ENCODE data around the gene SPINK13.
"Not testable (repeated sequence)": the region's sequence is repeated elsewhere in the genome, so short reads cannot be mapped to it uniquely, and the experiment has no call there.

Gene SPINK13

DNA sequence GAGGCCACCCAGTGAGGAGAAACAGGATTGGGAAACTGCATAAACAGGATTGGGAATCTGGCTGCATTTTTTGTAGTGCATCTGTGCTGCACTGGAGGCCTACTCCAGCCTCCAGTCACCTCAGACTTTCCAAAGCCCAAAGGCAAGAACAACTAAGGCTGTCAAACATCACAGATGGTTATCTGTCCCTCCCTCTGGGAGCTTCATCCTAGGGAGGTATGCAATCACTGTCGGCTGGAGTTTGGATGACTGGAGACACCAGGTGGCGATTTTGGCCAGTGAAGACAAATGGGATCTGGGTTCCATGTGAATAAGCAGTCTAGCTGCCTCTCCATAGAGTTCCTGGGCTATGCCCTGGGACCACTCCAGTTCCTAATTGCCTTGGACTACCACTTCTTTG, 9.3 kb upstream of the SPINK13 start:
- Histone ChIP-seq H3K27me3 (ENCODE audit: insufficient read depth, poor library complexity, severe bottlenecking) (no peaks in the 10 kb centered on the region), H3K36me3 (ENCODE audit: low read depth) (no peaks in the 10 kb centered on the region), H3K4me1 (ENCODE audit: insufficient read depth, poor library complexity, severe bottlenecking) (no peaks in the 10 kb centered on the region), H3K27ac (ENCODE audit: poor library complexity, severe bottlenecking) (no peak overlapping the region), H3K4me3 (ENCODE audit: severe bottlenecking) (no peak overlapping the region), H3K9me3 (ENCODE audit: severe bottlenecking) (no peaks in the 10 kb centered on the region)
- TF ChIP-seq, protein P1, sequence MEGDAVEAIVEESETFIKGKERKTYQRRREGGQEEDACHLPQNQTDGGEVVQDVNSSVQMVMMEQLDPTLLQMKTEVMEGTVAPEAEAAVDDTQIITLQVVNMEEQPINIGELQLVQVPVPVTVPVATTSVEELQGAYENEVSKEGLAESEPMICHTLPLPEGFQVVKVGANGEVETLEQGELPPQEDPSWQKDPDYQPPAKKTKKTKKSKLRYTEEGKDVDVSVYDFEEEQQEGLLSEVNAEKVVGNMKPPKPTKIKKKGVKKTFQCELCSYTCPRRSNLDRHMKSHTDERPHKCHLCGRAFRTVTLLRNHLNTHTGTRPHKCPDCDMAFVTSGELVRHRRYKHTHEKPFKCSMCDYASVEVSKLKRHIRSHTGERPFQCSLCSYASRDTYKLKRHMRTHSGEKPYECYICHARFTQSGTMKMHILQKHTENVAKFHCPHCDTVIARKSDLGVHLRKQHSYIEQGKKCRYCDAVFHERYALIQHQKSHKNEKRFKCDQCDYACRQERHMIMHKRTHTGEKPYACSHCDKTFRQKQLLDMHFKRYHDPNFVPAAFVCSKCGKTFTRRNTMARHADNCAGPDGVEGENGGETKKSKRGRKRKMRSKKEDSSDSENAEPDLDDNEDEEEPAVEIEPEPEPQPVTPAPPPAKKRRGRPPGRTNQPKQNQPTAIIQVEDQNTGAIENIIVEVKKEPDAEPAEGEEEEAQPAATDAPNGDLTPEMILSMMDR (IDR thresholded peaks at IDR 0.05; ENCODE audit: poor library complexity, severe bottlenecking) = no peak
- DNase-seq (ENCODE audit: low spot score) (no peak), ATAC-seq (ENCODE audit: low read depth) (no peak)

DNA sequence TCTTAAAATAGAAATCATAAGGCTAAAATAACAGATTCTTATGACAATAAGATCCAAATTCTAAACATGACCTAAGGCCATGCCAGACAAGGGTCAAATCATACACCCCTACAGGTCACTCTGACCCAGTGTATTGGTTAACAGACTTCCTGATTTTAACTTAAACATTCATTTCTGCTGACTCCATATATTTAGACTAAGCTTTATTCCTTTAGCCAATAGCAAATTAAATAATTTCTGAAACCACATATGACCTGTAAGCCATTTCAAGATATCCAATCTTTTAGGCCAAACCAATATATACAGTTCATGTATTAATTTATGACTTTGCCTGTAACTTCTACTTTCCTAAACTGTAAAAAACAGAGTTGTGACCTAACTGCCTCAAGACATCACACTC, 7.4 kb upstream of the SPINK13 start:
- Histone ChIP-seq H3K27ac (ENCODE audit: poor library complexity, severe bottlenecking) (no peak overlapping the region), H3K9me3 (ENCODE audit: severe bottlenecking) (no peaks in the 10 kb centered on the region), H3K4me3 (ENCODE audit: severe bottlenecking) (no peak overlapping the region), H3K36me3 (ENCODE audit: low read depth) (no peaks in the 10 kb centered on the region), H3K27me3 (ENCODE audit: insufficient read depth, poor library complexity, severe bottlenecking) (no peaks in the 10 kb centered on the region), H3K4me1 (ENCODE audit: insufficient read depth, poor library complexity, severe bottlenecking) (no peaks in the 10 kb centered on the region)
- ATAC-seq (ENCODE audit: low read depth) (no peak), DNase-seq (ENCODE audit: low spot score) (no peak)
- TF ChIP-seq, protein P1 (IDR thresholded peaks at IDR 0.05; ENCODE audit: poor library complexity, severe bottlenecking) = no peak

DNA sequence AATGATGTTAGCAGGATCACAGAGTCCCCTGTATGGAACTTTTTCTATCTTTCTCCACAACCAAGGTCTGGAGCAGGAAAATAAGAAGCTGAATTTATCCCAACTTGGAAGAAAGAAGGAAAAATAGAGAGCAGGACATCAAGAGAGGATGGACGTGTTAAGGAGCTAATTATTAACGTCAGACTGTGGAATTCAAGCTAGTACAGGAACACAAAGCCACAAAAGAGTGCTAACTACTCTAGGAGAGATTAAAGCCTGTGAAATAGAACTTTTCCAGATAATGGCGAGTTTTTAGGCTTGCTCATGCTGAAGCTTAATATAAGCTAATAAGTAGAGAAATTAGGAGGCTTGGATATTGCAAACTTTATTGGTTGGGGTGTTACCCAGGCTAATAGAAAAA, 632 bp upstream of the SPINK13 start:
- ATAC-seq (ENCODE audit: low read depth) = no peak
- Histone ChIP-seq H3K36me3 (ENCODE audit: low read depth) (no peaks in the 10 kb centered on the region), H3K9me3 (ENCODE audit: severe bottlenecking) (no peaks in the 10 kb centered on the region), H3K4me1 (ENCODE audit: insufficient read depth, poor library complexity, severe bottlenecking) (no peaks in the 10 kb centered on the region), H3K27ac (ENCODE audit: poor library complexity, severe bottlenecking) (no peak overlapping the region), H3K27me3 (ENCODE audit: insufficient read depth, poor library complexity, severe bottlenecking) (no peaks in the 10 kb centered on the region), H3K4me3 (ENCODE audit: severe bottlenecking) (no peak overlapping the region)
- DNase-seq (ENCODE audit: low spot score) = no peak
- TF ChIP-seq, protein P1 (IDR thresholded peaks at IDR 0.05; ENCODE audit: poor library complexity, severe bottlenecking) = no peak

DNA sequence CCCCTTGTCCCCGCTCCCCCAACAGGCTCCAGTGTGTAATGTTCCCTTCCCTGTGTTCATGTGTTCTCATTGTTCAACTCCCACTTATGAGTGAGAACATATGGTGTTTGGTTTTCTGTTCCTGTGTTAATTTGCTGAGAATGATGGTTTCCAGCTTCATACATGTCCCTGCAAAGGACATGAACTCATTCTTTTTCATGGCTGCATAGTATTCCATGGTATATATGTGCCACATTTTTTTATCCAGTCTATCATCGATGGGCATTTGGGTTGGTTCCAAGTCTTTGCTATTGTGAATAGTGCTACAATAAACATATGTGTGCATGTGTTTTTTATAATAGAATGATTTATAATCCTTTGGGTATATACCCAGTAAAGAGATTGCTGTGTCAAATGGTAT, 6.5 kb downstream of the SPINK13 start:
- not testable (repeated sequence) for H3K9me3 ChIP-seq (ENCODE audit: severe bottlenecking); H3K27ac ChIP-seq (ENCODE audit: poor library complexity, severe bottlenecking); H3K36me3 ChIP-seq (ENCODE audit: low read depth); ATAC-seq (ENCODE audit: low read depth); H3K27me3 ChIP-seq (ENCODE audit: insufficient read depth, poor library complexity, severe bottlenecking); H3K4me3 ChIP-seq (ENCODE audit: severe bottlenecking); H3K4me1 ChIP-seq (ENCODE audit: insufficient read depth, poor library complexity, severe bottlenecking); DNase-seq (ENCODE audit: low spot score)

DNA sequence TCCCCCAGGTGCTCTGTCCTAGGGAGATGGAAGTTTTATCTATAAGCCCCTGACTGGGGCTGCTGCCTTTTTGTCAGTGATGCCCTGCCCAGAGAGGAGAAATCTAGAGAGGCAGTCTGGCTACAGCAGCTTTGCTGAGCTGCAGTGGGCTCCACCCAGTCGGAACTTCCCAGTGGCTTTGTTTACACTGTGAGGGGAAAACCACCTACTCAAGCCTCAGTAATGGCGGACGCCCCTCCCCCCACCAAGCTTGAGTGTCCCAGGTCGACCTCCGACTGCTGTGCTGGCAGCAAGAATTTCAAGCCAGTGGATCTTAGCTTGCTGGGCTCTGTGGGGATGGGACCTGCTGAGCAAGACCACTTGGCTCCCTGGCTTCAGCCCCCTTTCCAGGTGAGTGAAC, 12.3 kb downstream of the SPINK13 start:
- not testable (repeated sequence) for H3K27ac ChIP-seq (ENCODE audit: poor library complexity, severe bottlenecking); H3K36me3 ChIP-seq (ENCODE audit: low read depth); H3K9me3 ChIP-seq (ENCODE audit: severe bottlenecking); H3K4me1 ChIP-seq (ENCODE audit: insufficient read depth, poor library complexity, severe bottlenecking); DNase-seq (ENCODE audit: low spot score); H3K27me3 ChIP-seq (ENCODE audit: insufficient read depth, poor library complexity, severe bottlenecking); H3K4me3 ChIP-seq (ENCODE audit: severe bottlenecking); ATAC-seq (ENCODE audit: low read depth)

DNA sequence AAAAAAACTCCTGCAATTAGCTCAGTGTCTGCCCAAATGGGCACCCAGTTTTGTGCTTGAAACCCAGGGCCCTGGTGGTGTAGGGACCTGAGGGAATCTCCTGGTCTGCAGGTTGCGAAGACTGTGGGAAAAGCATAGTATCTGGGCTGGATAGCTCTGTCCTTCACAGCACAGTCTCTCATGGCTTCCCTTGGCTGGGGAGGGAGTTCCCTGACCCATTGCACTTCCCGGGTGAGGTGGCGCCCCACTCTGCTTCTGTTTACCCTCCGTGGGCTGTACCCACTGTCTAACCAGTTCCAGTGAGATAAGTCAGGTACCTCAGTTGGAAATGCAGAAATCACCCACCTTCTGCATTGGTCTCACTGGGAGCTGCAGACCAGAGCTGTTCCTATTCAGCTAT, 12.7 kb downstream of the SPINK13 start:
- H3K4me3 ChIP-seq (ENCODE audit: severe bottlenecking); DNase-seq (ENCODE audit: low spot score); H3K9me3 ChIP-seq (ENCODE audit: severe bottlenecking); H3K27me3 ChIP-seq (ENCODE audit: insufficient read depth, poor library complexity, severe bottlenecking); H3K27ac ChIP-seq (ENCODE audit: poor library complexity, severe bottlenecking); ATAC-seq (ENCODE audit: low read depth); H3K36me3 ChIP-seq (ENCODE audit: low read depth); H3K4me1 ChIP-seq (ENCODE audit: insufficient read depth, poor library complexity, severe bottlenecking): not testable (repeated sequence)

Measured in RWPE2 (cell line).